HG02571 (cell line): ENCODE results near the gene CFDP1.

Source experiments
- ATAC-seq: cut with Tn5 transposase; IDR thresholded peaks from one replicate; pipeline ENCODE4 v1.9.1; 2021; ENCODE audit warnings: mild to moderate bottlenecking, moderate library complexity; ENCODE audit not compliant: unreplicated experiment

CFDP1 gene

DNA sequence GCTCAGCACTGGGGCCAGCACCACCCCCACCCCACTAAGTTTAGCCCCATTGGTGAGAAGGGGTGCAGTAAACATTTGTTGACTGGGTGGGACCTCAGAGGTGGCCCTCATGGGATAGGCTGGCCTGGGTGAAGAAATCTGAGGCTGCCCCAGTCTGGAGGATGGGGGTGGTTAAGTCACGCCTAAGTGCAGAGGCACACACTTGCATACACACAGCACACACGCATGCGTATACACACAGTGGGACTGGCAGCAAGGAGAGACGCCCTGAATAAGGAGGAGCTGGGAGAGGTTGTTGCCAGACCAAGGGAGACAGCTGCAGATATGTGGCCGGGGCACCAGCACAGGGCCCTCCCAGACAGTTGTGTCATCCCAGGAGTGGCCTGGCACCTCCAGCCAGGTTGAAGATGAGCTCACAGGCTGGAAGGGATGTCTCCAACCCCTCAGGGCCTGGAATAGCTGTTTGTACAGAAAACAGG lies 178.9 kb downstream of the CFDP1 start:
- ATAC-seq, result no peak

DNA sequence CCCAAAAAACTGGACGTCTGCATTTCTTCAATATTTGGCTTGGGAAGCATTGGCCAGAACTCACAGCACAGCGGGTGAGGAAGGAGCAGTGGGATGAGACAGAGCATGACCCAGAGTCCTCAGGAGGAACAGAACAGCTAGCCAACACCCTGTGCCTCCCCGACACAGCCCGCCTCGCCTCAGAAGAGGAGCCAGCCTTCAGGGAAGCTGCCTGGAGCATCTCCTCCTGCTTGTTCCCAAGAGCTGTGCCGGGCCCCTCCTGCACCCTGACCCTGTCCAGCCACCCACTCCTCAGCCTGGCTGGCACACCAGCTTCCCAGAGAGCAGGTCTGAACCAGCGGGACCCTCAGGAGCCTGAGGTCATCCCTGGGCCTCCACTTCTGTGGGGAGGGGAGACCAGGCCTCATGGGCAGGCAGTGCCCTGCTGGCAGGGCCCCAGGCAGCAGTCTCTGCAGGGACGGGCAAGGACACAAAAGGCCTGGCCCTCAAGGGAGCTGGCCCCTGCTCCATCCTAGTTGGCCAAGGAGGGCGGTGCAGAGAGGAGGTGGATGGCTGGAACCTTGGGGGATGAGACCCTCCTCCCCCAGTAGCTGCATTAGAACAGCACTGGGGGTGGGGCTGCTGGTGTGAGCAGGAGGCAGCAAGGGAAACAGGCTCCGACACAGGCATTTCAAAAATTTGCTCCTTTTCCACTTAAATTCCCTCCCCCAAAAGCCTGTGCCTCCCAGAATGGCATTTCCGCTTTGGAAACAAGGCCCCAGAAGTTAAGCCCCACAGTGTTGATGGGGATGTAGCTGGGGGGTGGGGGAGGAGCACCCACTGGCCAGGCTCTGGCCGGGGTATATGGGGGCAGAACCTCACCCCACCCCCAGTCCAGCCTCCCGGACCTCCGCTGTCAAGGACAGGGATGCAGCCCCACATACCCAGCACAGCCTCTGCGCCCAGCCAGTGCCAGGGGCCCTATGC lies 180.1 kb downstream of the CFDP1 start:
- ATAC-seq, result no peak

DNA sequence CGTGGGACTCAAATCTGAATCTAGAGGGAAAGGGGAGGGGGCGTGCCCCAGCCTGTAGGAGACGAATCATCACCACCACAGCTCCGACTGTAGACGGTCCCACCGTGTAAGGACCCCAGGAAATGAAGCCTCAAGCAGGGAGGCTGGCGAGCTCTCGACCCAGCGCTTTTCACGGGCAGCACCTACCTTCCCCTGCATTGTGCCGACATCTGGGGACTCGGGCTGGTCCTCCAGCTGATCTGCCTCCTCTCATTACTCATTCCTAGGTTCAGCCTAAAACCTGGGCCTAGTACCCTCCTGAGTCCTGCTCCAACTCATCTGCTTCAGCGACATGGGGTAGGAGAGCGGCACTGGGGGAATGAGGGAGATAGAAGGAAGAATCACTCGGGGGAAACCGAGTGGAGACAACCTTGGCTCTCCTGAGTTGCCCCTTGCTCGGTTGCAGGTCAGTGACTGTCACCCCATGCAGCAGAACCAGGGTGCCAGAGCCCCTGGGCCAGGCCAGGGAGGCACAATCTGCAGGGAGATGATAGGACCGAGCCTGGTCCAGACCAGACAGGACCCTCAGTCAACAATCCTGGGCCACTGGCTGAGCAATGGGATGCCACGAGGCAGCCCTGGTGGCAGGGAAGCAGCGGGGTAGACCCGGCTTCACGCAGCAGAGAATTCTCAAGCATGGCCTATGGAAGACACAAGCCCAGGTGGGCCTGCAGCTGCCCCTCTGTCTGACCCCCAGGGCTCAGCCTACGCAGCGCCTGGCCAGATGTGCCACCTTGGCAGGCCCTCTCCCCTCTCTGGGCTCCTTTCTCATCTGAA lies 181.0 kb downstream of the CFDP1 start:
- no peak for ATAC-seq

DNA sequence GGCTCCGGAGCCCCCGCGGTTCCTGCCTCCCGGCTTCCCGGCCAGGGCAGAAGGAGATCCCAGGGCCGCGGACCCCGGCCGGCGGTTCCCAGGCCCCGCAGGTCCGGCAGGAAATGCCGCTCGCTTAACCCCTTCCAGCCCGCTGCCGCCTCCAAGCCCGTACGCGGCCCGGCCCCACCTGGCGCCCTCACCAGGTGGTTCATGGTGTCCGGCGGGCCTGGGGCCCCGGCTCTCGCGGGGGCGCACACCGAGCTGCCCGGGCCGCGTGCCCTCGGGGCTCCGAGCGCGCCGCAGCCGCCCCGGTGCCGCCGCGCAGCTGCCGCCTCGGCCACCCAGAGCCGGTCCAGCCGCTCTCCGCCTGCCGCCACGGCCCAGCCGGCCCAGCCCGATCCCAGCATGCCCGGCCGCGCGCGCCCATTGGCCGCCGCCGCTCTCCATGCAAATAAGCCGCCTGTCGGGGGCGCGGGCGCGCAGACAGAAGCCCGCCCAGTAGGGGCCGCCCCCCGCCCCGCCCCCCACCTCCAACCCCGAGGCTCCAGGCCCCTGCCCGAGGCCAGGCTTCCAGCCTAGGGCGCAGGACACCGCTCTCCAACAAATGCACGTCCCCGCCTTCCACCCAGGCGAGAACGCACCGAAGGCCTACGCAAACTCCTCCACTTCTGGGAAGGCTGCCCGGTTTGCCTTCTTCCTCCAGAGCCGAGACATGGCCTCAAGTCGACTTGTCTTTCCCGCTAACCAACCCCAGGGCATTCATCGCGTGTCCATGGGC lies 181.8 kb downstream of the CFDP1 start, which contains the start of gene BCAR1:
Gene BCAR1 (minus strand): TSS at position 345 of the 769 bp plus-strand sequence. CDS start 142 bp downstream, at position 203.
- peak; percentile 66 for ATAC-seq

DNA sequence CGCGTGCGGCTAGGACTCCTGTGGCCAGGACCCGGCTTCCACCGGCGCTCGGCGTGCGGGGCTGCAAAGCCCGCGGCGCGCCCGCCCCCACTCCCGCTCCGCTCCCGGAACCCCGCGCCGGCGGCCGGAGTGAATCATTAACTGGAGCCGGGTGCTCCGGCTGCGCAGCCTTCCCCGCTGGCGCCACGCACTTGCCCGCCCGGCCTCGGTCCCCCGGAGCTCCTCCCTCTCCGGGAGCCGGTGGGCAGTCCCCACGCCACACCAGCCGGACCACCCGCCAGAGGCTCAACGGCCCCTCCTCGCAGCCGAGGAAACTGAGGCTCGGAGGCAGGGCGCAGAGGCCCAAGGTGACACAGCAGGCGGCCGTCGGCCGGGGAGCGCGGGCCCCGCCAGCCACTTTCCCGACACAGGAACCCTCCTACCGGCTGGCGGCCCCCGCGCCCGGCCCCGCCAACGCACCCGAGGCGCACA lies 182.5 kb downstream of the CFDP1 start:
- ATAC-seq, result peak; percentile 26

DNA sequence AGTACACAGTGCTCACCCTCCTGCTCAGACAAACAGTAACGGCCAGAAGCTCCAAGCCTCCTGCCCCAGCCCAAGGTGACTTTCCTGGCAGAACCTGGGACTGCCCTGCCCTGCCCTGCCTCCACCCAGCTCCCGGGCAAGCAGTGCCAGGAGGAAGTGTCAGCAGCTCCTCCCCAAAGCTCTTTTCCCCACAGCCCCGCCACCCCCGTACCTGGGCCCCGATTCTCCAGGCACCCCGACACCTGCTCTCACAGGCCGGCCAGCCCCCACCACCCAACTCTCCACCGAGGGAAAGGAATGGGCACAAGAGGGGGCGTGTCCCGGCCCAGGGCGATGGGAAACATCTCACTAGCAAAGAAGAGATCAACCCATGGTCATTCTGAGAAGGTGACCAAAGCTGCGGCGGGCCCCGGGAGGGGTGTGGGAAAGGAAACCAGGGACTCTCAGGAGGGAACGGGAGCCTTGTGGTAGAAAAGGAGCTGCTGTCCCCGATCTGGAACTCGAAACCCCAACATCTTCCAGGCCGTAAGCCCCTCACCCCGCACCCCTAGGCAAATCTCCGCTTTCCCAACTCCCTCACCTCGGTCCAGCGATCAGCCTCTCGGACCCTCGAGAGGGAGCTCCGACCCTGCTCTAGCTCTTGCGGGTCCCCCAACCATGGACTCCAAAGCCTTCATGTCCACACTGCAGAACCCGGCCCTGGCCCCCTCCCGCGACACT lies 183.1 kb downstream of the CFDP1 start:
- ATAC-seq, result no peak

DNA sequence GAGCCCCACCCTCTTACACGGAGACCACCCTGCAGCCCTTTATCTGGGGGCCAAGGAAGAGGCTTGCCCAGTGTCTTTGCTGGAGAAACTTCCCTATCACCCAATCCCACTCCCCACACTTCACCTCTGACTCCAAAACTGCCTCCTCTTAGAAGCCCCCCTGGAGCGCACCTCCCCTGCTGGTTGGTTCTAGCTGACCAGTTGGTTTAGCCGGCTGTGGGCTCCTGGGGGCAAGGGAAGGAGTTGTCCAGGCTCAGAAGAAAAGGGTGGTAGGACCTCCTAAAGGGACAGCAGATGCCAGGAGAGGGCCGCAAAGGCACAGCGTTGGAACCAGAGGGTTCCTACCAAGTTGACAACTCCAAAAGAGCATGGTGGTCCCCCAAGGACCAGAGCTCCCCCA lies 183.9 kb downstream of the CFDP1 start:
- no peak for ATAC-seq

DNA sequence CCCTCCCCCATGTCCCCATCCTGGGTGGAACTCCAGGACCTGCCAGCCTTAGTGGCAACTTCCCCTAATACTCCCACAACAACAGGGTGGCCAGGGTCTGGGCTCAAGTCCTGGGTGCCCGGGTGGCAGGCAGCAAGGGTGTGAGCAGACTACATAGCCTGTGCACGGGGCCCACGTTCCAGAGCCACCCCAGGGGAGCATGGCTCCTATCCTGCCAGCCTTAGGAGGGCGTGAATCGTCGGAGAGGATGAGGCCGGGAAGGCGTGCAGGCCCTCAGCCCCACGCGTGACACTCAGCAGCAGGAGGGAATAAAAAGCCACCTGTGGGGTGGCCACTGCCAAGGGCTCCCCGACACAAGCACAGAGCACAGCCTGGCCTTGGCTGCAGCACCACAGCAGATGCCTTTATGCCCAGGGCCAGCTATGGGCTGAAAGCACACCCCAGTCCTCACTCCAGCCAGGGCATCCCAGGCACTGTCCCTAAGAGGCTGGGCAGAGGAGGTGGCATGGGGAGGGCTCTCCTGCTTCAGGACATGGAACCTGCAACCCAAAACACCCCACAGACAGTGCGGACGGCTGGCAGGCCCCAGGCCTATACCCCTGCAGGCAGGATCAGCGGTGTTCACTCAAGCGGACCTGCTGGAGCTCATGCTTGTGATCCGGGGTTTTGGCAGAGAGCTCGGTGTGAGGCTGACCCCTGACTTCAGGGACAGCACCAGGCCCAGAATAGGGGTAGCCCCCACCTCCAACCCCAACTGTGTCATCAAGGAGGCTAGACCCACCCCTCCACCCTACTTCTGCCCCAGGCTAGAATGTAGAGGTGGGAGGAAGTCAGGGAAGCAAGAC lies 184.5 kb downstream of the CFDP1 start:
- ATAC-seq, result no peak

DNA sequence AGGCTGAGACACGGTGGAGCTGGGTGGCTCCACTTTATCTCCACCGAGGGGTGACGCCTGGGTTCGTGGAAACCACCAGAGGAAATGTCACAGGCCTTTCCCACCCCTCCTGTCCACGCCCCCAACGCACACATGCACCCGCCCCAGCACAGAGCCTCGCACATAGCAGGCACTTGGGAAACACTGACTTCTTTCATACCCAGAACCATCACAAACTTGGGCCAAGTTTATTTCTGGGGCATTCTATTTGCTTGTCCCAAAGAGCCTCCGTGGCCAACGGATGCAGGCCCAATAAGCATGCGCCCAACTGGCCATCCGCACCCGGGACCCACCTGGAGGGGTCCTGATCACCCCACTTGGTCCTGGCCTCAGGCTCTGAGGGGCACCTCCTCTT lies 185.2 kb downstream of the CFDP1 start:
- no peak for ATAC-seq

DNA sequence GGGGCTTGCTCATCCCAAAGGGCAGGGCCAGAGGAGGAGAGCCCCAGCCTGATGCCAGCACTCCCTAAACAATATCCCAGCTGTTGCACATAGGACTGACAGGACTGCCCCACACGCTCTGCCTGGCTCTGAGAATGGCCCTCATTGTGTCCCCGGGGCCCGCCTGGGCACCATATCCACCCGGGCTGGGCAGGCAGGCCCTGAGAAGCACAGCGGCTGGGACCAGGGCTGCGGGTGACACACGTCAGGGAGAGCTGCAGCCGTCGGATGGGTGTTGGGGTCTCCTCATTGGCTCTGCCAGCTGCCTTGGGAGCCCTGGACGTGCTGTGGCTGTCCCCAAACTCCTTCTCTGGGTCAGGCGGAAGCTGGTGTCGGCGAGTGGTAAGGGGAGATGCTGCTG lies 186.1 kb downstream of the CFDP1 start:
- no peak for ATAC-seq

DNA sequence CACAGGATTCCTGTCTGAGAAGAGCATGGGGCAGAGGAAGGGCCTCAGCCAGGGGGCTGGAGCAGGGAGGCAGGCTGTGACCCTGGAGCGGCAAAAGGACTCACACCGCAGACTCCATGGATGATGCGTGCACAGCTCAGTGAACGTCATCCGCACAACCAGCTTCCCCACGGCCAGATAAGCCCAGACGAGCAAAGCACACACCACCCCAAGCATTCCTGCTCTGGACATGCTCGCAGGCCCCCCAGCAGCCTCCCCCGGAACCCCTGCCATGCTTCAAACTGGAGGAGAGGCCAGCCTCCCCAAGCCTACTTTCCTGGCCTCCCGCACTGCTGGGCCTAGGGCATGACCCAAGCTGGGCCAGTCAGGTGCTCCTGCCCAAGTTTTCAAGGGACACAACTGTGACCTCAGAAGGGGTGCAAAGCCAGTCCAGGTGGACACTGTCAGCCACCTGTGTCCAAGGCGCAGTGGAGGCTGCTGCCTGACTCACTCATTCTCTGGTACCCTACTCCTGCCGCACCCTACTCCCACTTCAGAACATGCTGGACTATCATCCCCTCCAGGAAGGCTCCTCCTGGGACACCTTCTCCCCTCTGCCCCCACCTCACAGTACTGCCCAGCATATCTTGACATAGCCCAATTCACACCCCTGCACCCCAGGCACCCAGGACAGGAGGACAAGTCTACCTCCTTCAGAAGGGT lies 186.6 kb downstream of the CFDP1 start:
- no peak for ATAC-seq

DNA sequence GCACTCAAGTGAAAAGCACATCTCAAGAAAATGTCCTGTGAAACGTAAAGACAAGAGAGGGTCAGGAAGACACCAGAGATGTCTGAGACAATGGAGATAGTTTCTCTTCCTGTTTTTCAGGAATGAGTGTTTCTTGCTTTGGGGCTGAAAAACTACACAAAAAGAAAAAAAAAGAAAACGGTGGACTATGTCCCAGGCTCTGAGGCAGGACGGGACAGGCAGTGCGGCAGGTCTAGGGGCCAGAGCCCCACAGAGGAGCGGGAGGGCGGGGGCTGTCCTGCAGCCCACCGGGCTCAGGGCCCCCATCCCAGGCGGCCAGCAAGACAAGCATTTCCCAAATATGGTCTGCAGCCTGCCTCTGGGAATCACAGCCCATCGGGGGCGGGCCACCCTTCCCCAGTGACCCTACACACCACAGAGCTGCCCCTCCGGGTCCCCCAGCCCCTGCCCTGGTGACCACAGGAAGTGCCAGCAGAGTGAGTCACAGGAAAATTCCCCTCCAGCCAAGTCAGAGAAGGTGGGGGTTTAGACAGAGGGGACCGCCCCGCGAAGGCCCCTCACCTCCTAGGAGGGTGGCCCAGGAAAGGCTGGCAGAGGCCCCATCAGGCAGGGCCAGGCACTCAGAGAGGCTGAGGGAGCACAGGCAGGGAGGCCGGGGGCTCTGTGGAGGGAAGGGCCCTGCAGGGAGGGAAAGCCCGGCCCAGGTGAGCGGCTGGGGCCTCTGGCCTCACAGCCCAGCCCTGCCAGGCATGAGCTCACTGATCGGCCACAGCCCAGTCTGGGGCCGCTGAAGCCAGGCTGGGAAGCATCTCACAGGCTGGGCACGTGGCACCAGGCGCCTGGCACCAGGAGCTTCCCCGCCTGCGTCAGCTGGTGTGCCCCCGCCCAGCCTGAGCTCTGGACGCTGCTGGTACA lies 188.2 kb downstream of the CFDP1 start:
- peak; percentile 43 for ATAC-seq

DNA sequence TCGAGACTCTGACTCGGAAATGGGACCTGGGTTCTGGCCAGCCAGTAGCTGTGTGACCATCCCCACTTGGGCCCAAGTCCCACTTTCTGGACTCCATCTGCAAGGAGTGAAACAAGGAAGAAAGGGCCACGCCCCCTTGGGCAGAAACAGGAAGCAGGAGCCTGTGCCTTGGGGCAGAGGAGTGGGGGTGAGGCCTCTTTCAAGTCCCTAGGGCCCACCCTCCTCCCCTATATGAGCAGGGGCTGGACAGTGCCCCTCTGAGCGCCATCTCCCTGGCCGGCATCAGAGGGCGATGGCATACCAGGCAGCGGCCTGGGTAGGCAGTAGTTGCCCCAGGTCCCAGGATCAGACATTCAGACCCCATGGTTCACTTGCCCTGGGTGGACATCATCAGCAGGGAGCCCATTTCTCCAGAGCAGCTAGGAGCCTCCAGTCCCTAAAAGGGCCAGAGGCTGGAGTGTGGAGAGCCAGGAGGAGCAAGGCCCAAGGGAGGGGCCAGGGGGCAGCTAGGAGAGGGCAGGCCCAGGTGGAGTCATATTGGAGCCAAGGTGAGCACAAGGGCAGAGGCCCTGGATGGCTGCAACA lies 189.0 kb downstream of the CFDP1 start:
- ATAC-seq, result no peak
